T-cell (primary cell): ENCODE measurements around the gene MRPL3. TPM values are rescaled to one million over a fixed set of nuclear protein-coding genes. Genes with fewer than 3 reads are reported as not detected.

Experiments used
- ATAC-seq, 4 experiments: fragments of 200-7000 bp in 3 of 4; fragments of 150-1000 bp in 1 of 4; cut with Tn5 transposase; replicated peaks in 1 of 4; 1 replicate in 3 of 4; 2 replicates in 1 of 4; pipeline ENCODE4 v1.10.0; 2021; ENCODE audit warnings: moderate library complexity in 3 of 4, mild to moderate bottlenecking in 2 of 4, moderate number of reproducible peaks in 1 of 4
- CTCF ChIA-PET, 2 donors: fragments of 300-600 bp; sonication (Branson Sonifier 250); formaldehyde crosslinking; loops; one replicate each; lab custom pipeline; 2022; ENCODE audit warnings: antibody characterized with exemption in 2 of 2; lab: Charles Lee
- POLR2A ChIA-PET, 2 donors: fragments of 300-600 bp; sonication (Branson Sonifier 250); formaldehyde crosslinking; loops; one replicate each; lab custom pipeline; 2022; ENCODE audit warnings: antibody characterized with exemption in 2 of 2; lab: Charles Lee
- DNase-seq, 35 experiments: peaks; one replicate each; pipeline versions ENCODE4 v3.0.0 to v3.0.0-alpha.2; 2013 to 2023
- H3K27ac ChIP-seq: one replicate; pipeline ENCODE4 v1.5.1; 2013; ENCODE audit warnings: low read length
- H3K27me3 ChIP-seq, 2 experiments: replicated peaks in 1 of 2; 1 replicate in 1 of 2; 2 replicates in 1 of 2; pipeline versions ENCODE4 v1.6.1 to v1.7.0; 2013; ENCODE audit warnings: low read length in 1 of 2, mixed read lengths in 1 of 2; ENCODE audit not compliant: control insufficient read depth in 2 of 2, insufficient read depth in 2 of 2; ENCODE audit errors: extremely low read depth in 1 of 2
- H3K36me3 ChIP-seq, 2 donors: 1 replicate in 1 of 2; 2 replicates in 1 of 2; pipeline versions ENCODE4 v1.6.1 to v1.7.0; 2013; ENCODE audit warnings: low read length in 1 of 2; ENCODE audit not compliant: control insufficient read depth in 2 of 2, insufficient read depth in 1 of 2; ENCODE audit errors: extremely low read depth in 1 of 2
- H3K4me1 ChIP-seq, 2 experiments: 1 replicate in 1 of 2; 2 replicates in 1 of 2; pipeline versions ENCODE4 v1.6.1 to v1.7.0; 2013; ENCODE audit warnings: low read length in 2 of 2, mixed read lengths in 1 of 2; ENCODE audit not compliant: insufficient read depth in 2 of 2, control insufficient read depth in 1 of 2; ENCODE audit errors: extremely low read depth in 1 of 2
- H3K4me3 ChIP-seq, 2 donors: 1 replicate in 1 of 2; 2 replicates in 1 of 2; pipeline versions ENCODE4 v1.5.1 to v1.7.0; 2013; ENCODE audit warnings: mild to moderate bottlenecking in 2 of 2, low read length in 1 of 2, moderate library complexity in 1 of 2; ENCODE audit not compliant: control insufficient read depth in 1 of 2; ENCODE audit errors: extremely low read depth in 1 of 2
- H3K9me3 ChIP-seq: 2 replicates; pipeline ENCODE4 v1.7.0; 2013
- H3K27ac Mint-ChIP-seq, 2 donors: one replicate each; pipeline ENCODE4 v1.8.0; 2020 to 2021; ENCODE audit warnings: mild to moderate bottlenecking in 2 of 2, mixed read lengths in 2 of 2
- H3K27me3 Mint-ChIP-seq, 2 donors: one replicate each; pipeline ENCODE4 v1.8.0; 2021 to 2022; ENCODE audit warnings: mixed read lengths in 2 of 2
- H3K36me3 Mint-ChIP-seq: one replicate; pipeline ENCODE4 v1.8.0; 2021; ENCODE audit warnings: mixed read lengths
- H3K4me1 Mint-ChIP-seq, 3 donors: one replicate each; pipeline ENCODE4 v1.8.0; 2020 to 2022; ENCODE audit warnings: mixed read lengths in 3 of 3, mild to moderate bottlenecking in 1 of 3
- H3K4me3 Mint-ChIP-seq, 3 donors: one replicate each; pipeline ENCODE4 v1.8.0; 2020 to 2022; ENCODE audit warnings: mild to moderate bottlenecking in 3 of 3, mixed read lengths in 3 of 3, moderate library complexity in 3 of 3
- H3K9me3 Mint-ChIP-seq, 3 donors: one replicate each; pipeline ENCODE4 v1.8.0; 2020 to 2022; ENCODE audit warnings: mixed read lengths in 3 of 3
- WGBS: methylation state at CpG from one replicate; pipeline ENCODE4 v1.1.5; 2013; ENCODE audit warnings: missing lambda C conversion rate; ENCODE audit not compliant: insufficient coverage; 5-methylcytosine and 5-hydroxymethylcytosine counted together
- total RNA-seq, 35 experiments: library from RNA in 6 of 35; stranded (reverse) in 6 of 35; fragments of 120-200 nt in 1 of 35; gene quantifications; one replicate each; pipeline versions ENCODE4 v1.2.1 to v1.2.4 and lab custom pipeline; 2013 to 2026

The MRPL3 gene
- total RNA-seq, 5 donors from 2014 or later (not counting 1 experiment from before 2014, with no cell fraction given), result 36.1 to 50.2 (median 42.0) TPM

- H3K36me3 Mint-ChIP-seq, result no peaks in the 10 kb centered on the region
- ChIA-PET POLR2A (no interaction called here), CTCF (no interaction called here)
- Histone ChIP-seq H3K27ac (no peak overlapping the region), H3K9me3 (no peaks in the 10 kb centered on the region), H3K36me3 (no peaks in the 10 kb centered on the region), H3K4me1 (no peaks in the 10 kb centered on the region), H3K27me3 (no peaks in the 10 kb centered on the region), H3K4me3 (no peak overlapping the region)
- no CpG with 5 or more reads among the region's 2 CpGs for WGBS
- H3K9me3 Mint-ChIP-seq, result peaks cover 0 to 3% (median 0%) of the 10 kb centered on the region in 3 donors
- no peak for ATAC-seq
- H3K4me1 Mint-ChIP-seq, result no peaks in the 10 kb centered on the region
- DNase-seq, result no peak
- no peak overlapping the region for H3K4me3 Mint-ChIP-seq
- H3K27ac Mint-ChIP-seq, result no peak overlapping the region
- peaks cover 20 to 50% of the 10 kb centered on the region in 2 donors for H3K27me3 Mint-ChIP-seq
Measured at GRCh38 chr3:131535596-131535995, 32.8 kb upstream of the MRPL3 start.

- H3K9me3 ChIP-seq, result no peaks in the 10 kb centered on the region
- no peak overlapping the region for H3K4me3 Mint-ChIP-seq
- no peak overlapping the region for H3K4me3 ChIP-seq
- CTCF ChIA-PET, result no interaction called here
- POLR2A ChIA-PET, result no interaction called here
- 100% methylated on average over 1 of the region's 3 CpGs for WGBS
- no peaks in the 10 kb centered on the region for H3K36me3 Mint-ChIP-seq
- no peak for ATAC-seq
- DNase-seq, result no peak
- peaks cover 16 to 45% of the 10 kb centered on the region in 2 donors for H3K27me3 Mint-ChIP-seq
- no peak overlapping the region for H3K27ac ChIP-seq
- peaks cover 0 to 3% (median 0%) of the 10 kb centered on the region in 3 donors for H3K9me3 Mint-ChIP-seq
- no peaks in the 10 kb centered on the region for H3K4me1 Mint-ChIP-seq
- no peaks in the 10 kb centered on the region for H3K36me3 ChIP-seq
- H3K27ac Mint-ChIP-seq, result no peak overlapping the region
- H3K27me3 ChIP-seq, result no peaks in the 10 kb centered on the region
- H3K4me1 ChIP-seq, result no peaks in the 10 kb centered on the region
Measured at GRCh38 chr3:131535131-131535530, 32.4 kb upstream of the MRPL3 start.

GRCh38 chr3:131532645-131533044 lies 29.9 kb upstream of the MRPL3 start:
- H3K9me3 Mint-ChIP-seq, result peaks cover 0 to 3% (median 0%) of the 10 kb centered on the region in 3 donors
- H3K36me3 Mint-ChIP-seq, result no peaks in the 10 kb centered on the region
- H3K9me3 ChIP-seq, result no peaks in the 10 kb centered on the region
- DNase-seq (no peak), ATAC-seq (peak in 1 of 4 experiments; percentile 15)
- no peak overlapping the region for H3K4me3 ChIP-seq
- no peaks in the 10 kb centered on the region for H3K36me3 ChIP-seq
- H3K27ac Mint-ChIP-seq, result no peak overlapping the region
- H3K4me1 ChIP-seq, result no peaks in the 10 kb centered on the region
- H3K27ac ChIP-seq, result no peak overlapping the region
- ChIA-PET CTCF (no interaction called here), POLR2A (no interaction called here)
- no peak overlapping the region for H3K4me3 Mint-ChIP-seq
- H3K27me3 ChIP-seq, result peaks cover 0 to 3% of the 10 kb centered on the region in 2 experiments
- H3K27me3 Mint-ChIP-seq, result peaks cover 26 to 37% of the 10 kb centered on the region in 2 donors
- H3K4me1 Mint-ChIP-seq, result no peaks in the 10 kb centered on the region

DNA sequence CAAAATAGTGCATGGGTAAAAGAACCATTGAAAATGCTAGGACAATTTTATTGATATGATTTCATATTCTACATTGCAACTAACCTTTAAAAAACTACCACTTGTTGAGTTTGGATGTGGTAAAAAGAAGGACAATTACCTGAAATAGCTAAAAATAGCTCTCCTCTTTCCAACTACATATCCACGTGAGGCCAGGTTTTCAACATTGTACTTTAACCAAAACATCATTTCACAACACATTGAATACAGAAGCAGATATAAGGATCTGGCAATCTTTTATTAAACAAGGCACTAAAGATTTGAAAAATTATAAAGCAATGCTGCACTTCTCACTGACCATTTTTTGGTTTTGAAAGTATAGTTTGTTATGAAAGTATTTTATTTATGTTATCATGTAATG lies 28.1 kb upstream of the MRPL3 start:
- Mint-ChIP-seq H3K27me3 (peaks cover 38 to 39% of the 10 kb centered on the region in 2 donors), H3K4me3 (no peak overlapping the region), H3K27ac (no peak overlapping the region), H3K36me3 (no peaks in the 10 kb centered on the region), H3K4me1 (peaks cover 0 to 2% (median 0%) of the 10 kb centered on the region in 3 donors), H3K9me3 (peaks cover 0 to 3% (median 0%) of the 10 kb centered on the region in 3 donors)
- CTCF ChIA-PET, result no interaction called here
- ATAC-seq (no peak), DNase-seq (no peak)
- POLR2A ChIA-PET, result no interaction called here
- Histone ChIP-seq H3K27ac (no peak overlapping the region), H3K4me3 (no peak overlapping the region), H3K36me3 (no peaks in the 10 kb centered on the region), H3K27me3 (peaks cover 0 to 18% of the 10 kb centered on the region in 2 experiments), H3K4me1 (peaks cover 0 to 3% of the 10 kb centered on the region in 2 experiments), H3K9me3 (no peaks in the 10 kb centered on the region)
- no CpG with 5 or more reads among the region's 1 CpG for WGBS

GRCh38 chr3:131530388-131530787 lies 27.6 kb upstream of the MRPL3 start:
- Mint-ChIP-seq H3K27me3 (peaks cover 39 to 42% of the 10 kb centered on the region in 2 donors), H3K4me1 (peaks cover 0 to 2% (median 0%) of the 10 kb centered on the region in 3 donors), H3K9me3 (peaks cover 0 to 3% (median 0%) of the 10 kb centered on the region in 3 donors), H3K27ac (no peak overlapping the region), H3K4me3 (no peak overlapping the region), H3K36me3 (no peaks in the 10 kb centered on the region)
- no CpG with 5 or more reads among the region's 1 CpG for WGBS
- ChIA-PET POLR2A (no interaction called here), CTCF (no interaction called here)
- H3K27me3 ChIP-seq, result peaks cover 0 to 19% of the 10 kb centered on the region in 2 experiments
- no peak overlapping the region for H3K4me3 ChIP-seq
- H3K9me3 ChIP-seq, result no peaks in the 10 kb centered on the region
- no peak overlapping the region for H3K27ac ChIP-seq
- no peaks in the 10 kb centered on the region for H3K36me3 ChIP-seq
- ATAC-seq (no peak), DNase-seq (no peak)
- H3K4me1 ChIP-seq, result peaks cover 0 to 3% of the 10 kb centered on the region in 2 experiments

DNA sequence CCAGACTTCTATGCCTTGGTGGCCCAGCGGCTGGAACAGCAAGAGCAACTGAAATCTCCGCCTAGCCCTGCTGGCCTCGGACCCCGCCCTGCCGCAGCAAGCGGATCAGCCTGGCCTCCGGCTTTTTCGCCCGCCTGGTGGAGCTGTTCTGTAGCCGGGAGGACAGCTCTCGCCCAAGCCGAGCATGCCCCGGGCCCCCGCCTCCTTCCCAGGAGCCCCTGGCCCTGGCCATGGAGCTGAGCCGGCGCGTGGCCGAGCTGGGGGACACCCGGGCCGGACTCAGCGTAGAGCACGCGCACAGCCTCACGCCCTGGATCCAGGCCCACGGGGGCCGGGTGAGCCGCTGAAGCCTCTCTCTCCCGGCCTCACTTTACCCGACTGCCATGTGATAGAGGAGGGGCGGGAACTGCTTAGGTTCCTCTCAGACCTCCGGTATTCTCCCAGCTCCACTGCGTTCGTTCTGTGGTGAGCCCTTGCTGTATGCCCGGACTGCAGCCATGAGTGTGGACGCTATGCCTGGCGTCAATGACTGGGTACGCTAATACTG lies 24.1 kb upstream of the MRPL3 start:
- DNase-seq (no peak), ATAC-seq (no peak)
- Mint-ChIP-seq H3K4me1 (peaks cover 0 to 2% (median 0%) of the 10 kb centered on the region in 3 donors), H3K4me3 (no peak overlapping the region), H3K27ac (no peak overlapping the region), H3K36me3 (no peaks in the 10 kb centered on the region), H3K9me3 (no peaks in the 10 kb centered on the region), H3K27me3 (peaks cover 35% of the 10 kb centered on the region in 2 donors)
- H3K27ac ChIP-seq, result no peak overlapping the region
- H3K36me3 ChIP-seq, result no peaks in the 10 kb centered on the region
- H3K27me3 ChIP-seq, result peaks cover 2 to 21% of the 10 kb centered on the region in 2 experiments
- CTCF ChIA-PET, result no interaction called here
- no peaks in the 10 kb centered on the region for H3K9me3 ChIP-seq
- H3K4me3 ChIP-seq, result no peak overlapping the region
- WGBS, result 24% methylated on average over 31 of the region's 37 CpGs
- POLR2A ChIA-PET, result no interaction called here
- peaks cover 0 to 3% of the 10 kb centered on the region in 2 experiments for H3K4me1 ChIP-seq
